HepG2 (cell line): ENCODE data around the gene S100A11.

Experiments
- FOXK2 ChIP-seq: fragments of 450-650 bp; IDR thresholded peaks from 2 replicates; pipeline ENCODE4 v1.6.1; 2016
- GTF3A ChIP-seq: sonication (generic); formaldehyde crosslinking; conservative IDR thresholded peaks from 2 replicates; pipeline ENCODE4 v1.4.0; 2020; ENCODE audit warnings: mild to moderate bottlenecking, missing genetic modification reagents
- HES4 ChIP-seq: sonication (generic); formaldehyde crosslinking; IDR thresholded peaks from 2 replicates; pipeline ENCODE4 v1.9.0; 2021; ENCODE audit warnings: mild to moderate bottlenecking, missing genetic modification reagents, borderline replicate concordance
- KLF13 ChIP-seq: sonication (generic); formaldehyde crosslinking; IDR thresholded peaks from 2 replicates; pipeline ENCODE4 v1.4.0; 2020; ENCODE audit warnings: mild to moderate bottlenecking, missing genetic modification reagents
- TF ChIP-seq, protein P1 (sequence below): sonication (generic); formaldehyde crosslinking; IDR thresholded peaks from 2 replicates; pipeline ENCODE4 v1.5.0; 2020; ENCODE audit warnings: mild to moderate bottlenecking, missing genetic modification reagents, moderate library complexity
- TF ChIP-seq, protein P2 (sequence below): sonication (generic); formaldehyde crosslinking; IDR thresholded peaks from 2 replicates; pipeline ENCODE4 v1.4.0; 2020; ENCODE audit warnings: missing genetic modification reagents

DNA sequence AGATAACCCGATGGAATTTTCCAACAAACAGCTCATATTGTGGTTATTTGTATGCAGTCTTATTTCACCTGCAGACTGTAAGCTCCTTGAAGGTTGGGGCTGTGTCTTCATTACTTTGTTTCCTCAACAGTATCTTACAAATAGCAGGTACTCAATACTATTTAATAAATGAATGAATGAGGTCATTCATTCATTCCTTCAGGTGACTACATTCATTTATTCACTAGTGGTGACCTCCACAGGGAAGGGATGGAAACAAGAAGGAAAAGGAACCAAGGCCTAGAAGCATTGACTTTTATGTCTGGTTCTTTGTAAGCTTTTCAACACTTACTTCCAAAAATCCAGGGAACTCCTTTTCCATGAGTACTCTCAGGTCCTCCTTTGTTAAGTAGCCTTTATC is 51.0 kb downstream of the S100A11 start:
- TF ChIP-seq, protein P1, sequence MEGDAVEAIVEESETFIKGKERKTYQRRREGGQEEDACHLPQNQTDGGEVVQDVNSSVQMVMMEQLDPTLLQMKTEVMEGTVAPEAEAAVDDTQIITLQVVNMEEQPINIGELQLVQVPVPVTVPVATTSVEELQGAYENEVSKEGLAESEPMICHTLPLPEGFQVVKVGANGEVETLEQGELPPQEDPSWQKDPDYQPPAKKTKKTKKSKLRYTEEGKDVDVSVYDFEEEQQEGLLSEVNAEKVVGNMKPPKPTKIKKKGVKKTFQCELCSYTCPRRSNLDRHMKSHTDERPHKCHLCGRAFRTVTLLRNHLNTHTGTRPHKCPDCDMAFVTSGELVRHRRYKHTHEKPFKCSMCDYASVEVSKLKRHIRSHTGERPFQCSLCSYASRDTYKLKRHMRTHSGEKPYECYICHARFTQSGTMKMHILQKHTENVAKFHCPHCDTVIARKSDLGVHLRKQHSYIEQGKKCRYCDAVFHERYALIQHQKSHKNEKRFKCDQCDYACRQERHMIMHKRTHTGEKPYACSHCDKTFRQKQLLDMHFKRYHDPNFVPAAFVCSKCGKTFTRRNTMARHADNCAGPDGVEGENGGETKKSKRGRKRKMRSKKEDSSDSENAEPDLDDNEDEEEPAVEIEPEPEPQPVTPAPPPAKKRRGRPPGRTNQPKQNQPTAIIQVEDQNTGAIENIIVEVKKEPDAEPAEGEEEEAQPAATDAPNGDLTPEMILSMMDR (CRISPR knock-in tag) = no peak
- TF ChIP-seq FOXK2 (no peak), HES4 (no peak), KLF13 (no peak), GTF3A (CRISPR knock-in tag) (no peak)
- TF ChIP-seq, protein P2, sequence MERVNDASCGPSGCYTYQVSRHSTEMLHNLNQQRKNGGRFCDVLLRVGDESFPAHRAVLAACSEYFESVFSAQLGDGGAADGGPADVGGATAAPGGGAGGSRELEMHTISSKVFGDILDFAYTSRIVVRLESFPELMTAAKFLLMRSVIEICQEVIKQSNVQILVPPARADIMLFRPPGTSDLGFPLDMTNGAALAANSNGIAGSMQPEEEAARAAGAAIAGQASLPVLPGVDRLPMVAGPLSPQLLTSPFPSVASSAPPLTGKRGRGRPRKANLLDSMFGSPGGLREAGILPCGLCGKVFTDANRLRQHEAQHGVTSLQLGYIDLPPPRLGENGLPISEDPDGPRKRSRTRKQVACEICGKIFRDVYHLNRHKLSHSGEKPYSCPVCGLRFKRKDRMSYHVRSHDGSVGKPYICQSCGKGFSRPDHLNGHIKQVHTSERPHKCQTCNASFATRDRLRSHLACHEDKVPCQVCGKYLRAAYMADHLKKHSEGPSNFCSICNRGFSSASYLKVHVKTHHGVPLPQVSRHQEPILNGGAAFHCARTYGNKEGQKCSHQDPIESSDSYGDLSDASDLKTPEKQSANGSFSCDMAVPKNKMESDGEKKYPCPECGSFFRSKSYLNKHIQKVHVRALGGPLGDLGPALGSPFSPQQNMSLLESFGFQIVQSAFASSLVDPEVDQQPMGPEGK (CRISPR knock-in tag) = no peak
